ENCODE results near the gene THOC2.
"Not testable (repeated sequence)": the region's sequence is repeated elsewhere in the genome, so short reads cannot be mapped to it uniquely, and the experiment has no call there.

Gene THOC2

DNA sequence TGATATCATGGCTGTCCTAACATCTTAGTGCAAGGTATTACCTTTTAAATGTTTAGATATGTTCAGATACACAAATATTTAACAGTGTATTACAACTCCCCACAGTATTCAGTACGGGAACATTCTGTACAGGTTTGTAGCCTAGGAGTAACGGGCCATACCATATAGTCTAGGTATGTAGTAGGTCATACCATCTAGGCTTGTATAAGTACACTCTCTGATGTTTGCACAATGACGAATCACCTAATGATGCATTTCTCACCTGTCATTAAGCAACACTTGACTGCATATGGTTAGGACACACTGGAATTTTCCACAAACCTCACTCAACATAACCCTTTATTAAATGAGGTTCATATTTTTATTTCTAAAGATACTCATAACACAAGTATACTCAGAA, 67.7 kb downstream of the THOC2 start:
- no peak for DNase-seq

GRCh38 chrX:123664467-123665167, 68.2 kb downstream of the THOC2 start:
- DNase-seq, result not testable (repeated sequence)

DNA sequence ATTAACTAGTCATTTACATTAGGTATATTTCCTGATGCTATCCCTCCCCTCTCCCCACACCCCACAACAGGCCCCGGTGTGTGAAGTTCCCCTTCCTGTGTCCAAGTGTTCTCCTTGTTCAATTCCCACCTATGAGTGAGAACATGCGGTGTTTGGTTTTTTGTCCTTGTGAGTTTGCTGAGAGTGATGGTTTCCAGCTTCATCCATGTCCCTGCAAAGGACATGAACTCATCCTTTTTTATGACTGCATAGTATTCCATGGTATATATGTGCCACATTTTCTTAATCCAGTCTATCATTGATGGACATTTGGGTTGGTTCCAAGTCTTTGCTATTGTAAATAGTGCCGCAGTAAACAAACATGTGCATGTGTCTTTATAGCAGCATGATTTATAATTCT, 69.1 kb downstream of the THOC2 start:
- not testable (repeated sequence) for DNase-seq

GRCh38 chrX:123656507-123656906, 76.3 kb downstream of the THOC2 start:
- DNase-seq, result not testable (repeated sequence)

- DNase-seq, result not testable (repeated sequence)
These were observed 84.1 kb downstream of the THOC2 start for GRCh38 chrX:123648811-123649181.

- peak; percentile 1 for DNase-seq
These were observed 84.6 kb downstream of the THOC2 start for GRCh38 chrX:123648028-123648810.

DNA sequence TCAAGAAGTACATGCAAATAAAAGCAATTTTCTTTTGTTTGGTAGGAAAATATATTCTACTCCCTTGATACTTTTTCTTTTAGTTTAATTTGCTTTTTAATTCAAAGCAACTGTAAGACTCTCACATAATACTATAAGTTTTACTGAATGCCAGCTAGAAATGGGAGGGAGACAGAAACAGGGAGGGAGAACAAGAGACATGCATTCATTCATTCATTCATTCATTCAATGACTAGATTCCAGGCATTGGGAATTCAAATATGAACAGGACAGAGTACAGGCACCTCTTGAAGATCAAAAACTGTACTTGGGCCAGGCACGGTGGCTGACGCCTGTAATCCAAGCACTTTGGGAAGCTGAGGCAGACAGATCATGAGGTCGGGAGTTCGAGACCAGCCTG, 85.6 kb downstream of the THOC2 start:
- DNase-seq, result no peak

- no peak for DNase-seq
These were observed 103.3 kb downstream of the THOC2 start for GRCh38 chrX:123629502-123629901.

GRCh38 chrX:123626962-123627361, 105.9 kb downstream of the THOC2 start:
- DNase-seq, result no peak

DNA sequence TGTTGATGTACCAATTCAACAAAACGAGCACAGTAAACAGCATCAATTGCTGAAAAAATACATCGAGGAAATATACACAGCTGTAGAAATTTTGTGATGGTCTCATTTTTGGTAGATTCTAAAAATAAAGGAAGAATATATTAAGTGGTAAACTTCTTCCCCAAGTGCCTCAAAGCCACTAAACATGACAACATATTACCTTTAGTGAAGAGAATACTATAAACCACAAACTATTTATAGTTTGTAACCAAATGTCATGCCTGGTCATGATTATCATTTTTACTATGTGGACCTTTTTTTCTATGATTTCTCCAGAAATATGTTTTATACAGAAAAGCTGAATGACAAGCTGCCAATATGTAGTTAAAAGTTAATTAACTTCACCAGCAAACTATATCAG, 106.9 kb downstream of the THOC2 start:
- no peak for DNase-seq

DNA sequence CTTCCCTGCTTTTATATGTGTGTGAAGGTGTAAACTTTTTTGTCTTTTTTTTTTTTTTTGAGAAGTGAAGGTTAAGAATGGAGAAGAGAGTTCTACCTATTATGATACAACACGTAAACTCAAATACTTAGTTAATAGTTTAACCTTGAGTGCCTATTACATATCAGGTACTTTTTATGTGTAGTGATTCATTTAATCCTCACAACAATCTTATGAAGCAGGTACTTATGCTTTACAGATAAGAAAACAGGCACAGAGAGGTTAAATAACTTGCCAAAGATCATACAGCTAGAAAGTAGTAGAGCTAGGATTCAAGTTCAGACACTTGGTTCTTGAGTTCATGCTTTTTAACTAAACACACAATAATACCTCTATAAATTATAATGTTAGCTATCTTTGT, 107.4 kb downstream of the THOC2 start:
- no peak for DNase-seq

DNA sequence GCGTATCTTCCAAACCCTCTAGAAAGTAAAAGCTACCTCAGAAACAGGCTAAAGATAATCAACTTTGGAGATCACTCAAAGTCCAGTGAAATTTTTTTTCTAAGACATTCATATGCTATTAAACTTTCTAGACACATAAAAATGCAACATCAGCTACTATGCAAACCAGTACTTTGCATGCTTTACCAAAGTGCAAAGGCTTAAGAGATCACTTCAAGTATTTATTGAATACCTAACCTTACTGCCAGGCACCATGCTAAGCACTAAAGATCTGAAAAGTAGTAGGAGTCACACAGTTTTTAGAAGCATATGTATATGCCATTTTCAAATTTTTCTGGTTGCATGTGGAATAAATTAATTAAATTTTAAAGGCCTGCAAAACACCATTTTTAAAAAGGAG, 115.8 kb downstream of the THOC2 start:
- no peak for DNase-seq

DNA sequence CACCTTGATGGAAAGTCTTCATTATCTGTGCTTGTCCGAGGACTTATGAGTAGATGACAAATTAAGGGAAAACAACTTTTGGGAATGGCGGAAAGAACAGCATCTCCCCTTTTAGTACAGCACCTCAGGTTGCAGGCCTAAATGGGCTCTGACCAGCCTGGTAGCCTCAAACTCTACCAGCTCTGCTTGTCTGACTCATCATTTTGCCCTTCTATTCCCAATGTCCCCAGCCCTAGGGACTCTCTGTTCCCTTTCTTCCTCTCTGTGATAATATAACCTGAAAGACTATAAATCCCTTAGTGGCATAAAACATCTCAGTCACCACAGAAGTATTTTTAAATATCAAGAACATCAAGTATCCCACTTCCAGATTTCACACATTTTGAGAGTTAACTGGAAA, 121.9 kb downstream of the THOC2 start:
- no peak for DNase-seq

DNA sequence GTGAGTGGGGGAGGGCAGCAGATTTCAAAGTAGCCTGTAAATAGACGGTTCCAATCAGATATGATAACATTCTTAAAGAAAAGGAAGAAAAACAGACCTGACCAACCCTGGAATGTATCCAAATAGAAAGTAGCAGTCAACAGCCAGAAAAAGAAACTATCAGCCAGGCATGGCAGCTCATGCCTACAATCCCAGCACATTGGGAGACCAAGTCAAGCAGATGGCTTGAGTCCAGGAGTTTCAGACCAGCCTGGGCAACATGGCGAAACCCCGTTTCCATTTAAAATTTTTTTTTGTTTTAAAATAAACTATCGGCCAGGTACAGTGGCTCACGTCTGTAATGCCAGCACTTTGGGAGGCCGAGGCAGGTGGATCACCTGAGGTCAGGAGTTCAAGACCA, 125.0 kb downstream of the THOC2 start:
- DNase-seq, result no peak

- DNase-seq, result no peak
These were observed 125.6 kb downstream of the THOC2 start for GRCh38 chrX:123607270-123607669.

- DNase-seq, result no peak
These were observed 129.4 kb downstream of the THOC2 start for GRCh38 chrX:123603491-123603890.

DNA sequence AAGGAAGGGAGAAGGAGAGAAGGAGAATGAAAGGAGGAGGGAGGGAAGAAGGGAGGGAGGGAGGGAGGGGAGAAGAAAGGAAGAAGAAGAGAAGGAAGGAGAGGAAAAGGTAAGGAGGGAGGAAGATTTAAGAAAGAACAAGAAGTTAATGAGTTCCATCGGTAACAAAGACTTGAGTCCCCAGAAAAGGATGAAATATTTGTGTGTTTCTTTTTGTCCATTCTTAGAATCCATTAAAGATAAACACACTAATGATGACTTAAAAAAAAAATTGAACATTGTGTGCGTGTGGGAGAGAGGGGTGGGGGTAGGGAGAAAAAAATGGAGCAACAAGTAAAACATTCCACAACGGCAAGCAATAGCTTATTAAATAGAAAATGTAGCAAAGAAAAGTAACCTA, 131.4 kb downstream of the THOC2 start:
- DNase-seq, result no peak

GRCh38 chrX:123600181-123600580, 132.7 kb downstream of the THOC2 start:
- no peak for DNase-seq

DNA sequence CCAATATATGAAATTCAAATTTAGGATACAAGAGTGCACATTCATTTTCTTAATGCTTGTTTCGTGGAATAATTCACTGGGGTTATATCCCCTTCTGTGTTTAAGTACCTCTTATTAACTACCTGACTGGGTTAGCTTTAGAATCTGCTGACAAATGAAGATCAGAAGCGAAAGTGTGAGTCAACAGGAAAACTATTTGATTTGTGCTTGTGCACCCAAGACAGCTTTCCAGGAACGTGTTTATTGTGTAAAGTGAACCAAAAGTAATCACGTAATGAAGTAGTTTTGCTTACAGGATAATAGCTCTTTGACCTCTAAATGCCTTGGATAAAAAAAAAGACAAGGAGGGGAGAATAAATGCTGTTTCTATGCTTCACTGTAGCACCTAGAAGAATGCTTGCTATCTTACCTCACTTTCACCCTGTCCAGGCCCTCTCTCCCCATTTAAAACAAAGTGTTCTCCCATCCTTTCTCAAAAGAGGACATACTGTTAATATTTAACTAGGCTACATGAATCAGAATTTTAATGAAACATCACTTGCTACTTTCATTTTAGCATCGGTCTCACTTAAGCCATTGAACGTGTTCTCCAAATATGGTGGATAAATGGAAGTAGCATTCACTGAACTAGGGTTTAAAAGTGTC, 141.9 kb downstream of the THOC2 start:
- DNase-seq, result no peak

GRCh38 chrX:123588723-123589122, 144.1 kb downstream of the THOC2 start:
- no peak for DNase-seq

- DNase-seq, result no peak
These were observed 151.3 kb downstream of the THOC2 start for GRCh38 chrX:123581586-123581985.

DNA sequence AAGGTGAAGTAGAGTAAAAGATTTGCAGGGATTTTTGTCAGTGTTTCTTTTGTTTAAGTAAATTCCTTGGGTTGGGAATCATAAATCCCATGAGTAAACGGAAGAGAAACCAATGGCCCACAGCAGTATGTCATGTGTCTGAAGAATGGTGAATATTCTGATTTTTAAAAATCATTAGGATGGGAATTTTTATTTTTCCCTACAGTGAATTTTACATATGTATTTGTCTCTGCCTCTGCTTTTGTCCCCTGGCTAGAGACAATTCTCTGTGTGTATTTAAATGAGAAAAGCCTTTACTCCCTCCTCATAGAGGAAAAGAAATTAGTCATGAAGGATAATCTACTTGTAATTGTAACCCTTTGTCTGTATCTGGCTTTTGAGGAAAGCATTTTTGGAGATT, 152.1 kb downstream of the THOC2 start:
- DNase-seq, result no peak

DNA sequence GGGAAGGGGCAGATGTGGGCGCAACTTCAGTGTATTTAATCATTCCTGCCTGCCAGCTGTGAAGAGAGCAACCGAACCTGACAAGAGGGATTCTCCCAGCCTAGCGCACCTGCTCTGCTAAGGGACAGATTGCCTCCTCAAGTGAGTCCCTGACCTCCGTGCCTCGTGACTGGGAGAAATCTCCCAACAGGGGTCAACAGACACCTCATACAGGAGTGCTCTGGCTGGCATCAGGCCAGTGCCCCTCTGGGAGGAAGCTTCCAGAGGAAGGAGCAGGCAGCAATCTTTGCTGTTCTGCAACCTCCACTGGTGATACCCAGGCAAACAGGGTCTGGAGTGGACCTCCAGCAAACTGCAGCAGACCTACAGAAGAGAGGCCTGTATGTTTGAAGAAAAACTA, 158.8 kb downstream of the THOC2 start:
- not testable (repeated sequence) for DNase-seq

GRCh38 chrX:123570011-123570590, 162.8 kb downstream of the THOC2 start:
- DNase-seq, result no peak
